ENCODE measurements around the gene AP4M1.
A peak's percentile ranks its signal among the peaks of the same experiment; 100 is the strongest.

The AP4M1 gene

GRCh38 chr7:100101016-100101862 lies at the start of gene AP4M1, which contains the start of gene MCM7:
AP4M1 (plus strand) TSS chr7:100101643; CDS start chr7:100101715, 72 bp downstream.
MCM7 (minus strand) TSS chr7:100101397; CDS start chr7:100101294, 103 bp downstream.
- DNase-seq, result peak; percentile 99

- peak; percentile 72 for DNase-seq
These were observed 48.2 kb upstream of the AP4M1 start for GRCh38 chr7:100053215-100053614.

GRCh38 chr7:100057006-100057405 lies 44.4 kb upstream of the AP4M1 start:
- DNase-seq, result no peak

GRCh38 chr7:100059251-100059739 lies 42.1 kb upstream of the AP4M1 start:
- DNase-seq, result no peak

- DNase-seq, result no peak
These were observed 39.8 kb upstream of the AP4M1 start for GRCh38 chr7:100061518-100062193.

- DNase-seq, result no peak
These were observed 38.1 kb upstream of the AP4M1 start for GRCh38 chr7:100063376-100063775.

- DNase-seq, result no peak
These were observed 37.3 kb upstream of the AP4M1 start for GRCh38 chr7:100064162-100064561.

GRCh38 chr7:100065452-100066186 lies 35.8 kb upstream of the AP4M1 start:
- DNase-seq, result no peak

- no peak for DNase-seq
These were observed 34.5 kb upstream of the AP4M1 start for GRCh38 chr7:100066953-100067352.

GRCh38 chr7:100069991-100070390 lies 31.5 kb upstream of the AP4M1 start:
- DNase-seq, result no peak

- DNase-seq, result no peak
These were observed 30.3 kb upstream of the AP4M1 start for GRCh38 chr7:100071018-100071723.

GRCh38 chr7:100072462-100072861 lies 29.0 kb upstream of the AP4M1 start:
- no peak for DNase-seq

- DNase-seq, result no peak
These were observed 26.6 kb upstream of the AP4M1 start for GRCh38 chr7:100074841-100075240.

- no peak for DNase-seq
These were observed 26.0 kb upstream of the AP4M1 start for GRCh38 chr7:100075418-100075817.

- no peak for DNase-seq
These were observed 24.2 kb upstream of the AP4M1 start for GRCh38 chr7:100077205-100077604.

GRCh38 chr7:100079024-100079560 lies 22.4 kb upstream of the AP4M1 start:
- no peak for DNase-seq

- peak; percentile 33 for DNase-seq
These were observed 20.4 kb upstream of the AP4M1 start for GRCh38 chr7:100080907-100081534.

- peak; percentile 98 for DNase-seq
These were observed 19.8 kb upstream of the AP4M1 start, which contains the start of gene ZNF3 for GRCh38 chr7:100081535-100082102. ZNF3 (minus strand) TSS chr7:100081723; CDS start chr7:100077357, 4,366 bp downstream.

GRCh38 chr7:100082978-100083377 lies 18.5 kb upstream of the AP4M1 start:
- no peak for DNase-seq

GRCh38 chr7:100085515-100085914 lies 15.9 kb upstream of the AP4M1 start:
- no peak for DNase-seq

- DNase-seq, result no peak
These were observed 14.2 kb upstream of the AP4M1 start for GRCh38 chr7:100087055-100087750.

Data from DMS153 (cell line).